ENCODE data around the gene LRRC8C.

GRCh38 chr1:89702520-89703045 is 69.7 kb downstream of the LRRC8C start:
- TF ChIP-seq EZH2phosphoT487 (IDR thresholded peaks at IDR 0.05; ENCODE audit: insufficient read depth, low read depth) = no peak
- no peak for TF ChIP-seq EZH2 (IDR thresholded peaks at IDR 0.05; ENCODE audit: insufficient read depth, poor library complexity, severe bottlenecking)
